ENCODE results near the gene RPUSD4.

RPUSD4 gene

DNA sequence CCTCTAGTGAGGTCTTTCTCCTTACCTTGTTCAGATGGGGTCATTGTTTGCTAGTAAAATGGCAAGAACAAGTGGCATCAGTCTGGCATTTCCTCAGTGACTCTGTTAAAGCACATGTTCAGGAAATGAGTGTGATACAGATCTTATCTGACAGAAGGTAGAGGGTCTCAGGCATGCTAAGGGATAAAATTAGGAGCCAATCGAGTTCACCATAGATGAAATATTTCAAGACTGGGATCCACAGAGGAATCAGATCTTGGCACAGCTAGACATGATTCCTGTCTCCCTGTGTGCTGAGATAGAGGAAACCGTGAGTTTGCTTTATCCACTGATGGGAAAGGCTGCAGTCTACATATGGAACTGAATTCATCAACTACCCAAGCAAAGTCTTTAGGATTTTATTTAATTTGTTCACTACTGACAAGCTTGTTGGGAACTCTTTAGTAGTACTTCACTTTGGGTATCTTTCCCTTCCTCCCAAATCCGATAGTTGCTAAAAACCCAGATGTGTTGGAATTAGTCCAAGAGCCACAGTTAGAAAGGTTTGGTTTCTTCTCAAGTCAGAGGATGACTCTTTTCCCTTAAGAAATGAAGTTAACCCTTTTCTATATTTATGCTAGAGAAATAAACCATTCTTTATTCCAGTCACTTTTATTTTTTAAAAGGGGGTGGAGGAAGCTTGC, 18.5 kb upstream of the RPUSD4 start:
- Histone ChIP-seq H3K4me3 (ENCODE audit: low read depth, low read length) (no peak overlapping the region), H3K36me3 (replicated peaks) (no peaks in the 10 kb centered on the region), H3K27ac (no peak overlapping the region), H3K27me3 (replicated peaks) (no peaks in the 10 kb centered on the region)
- TF ChIP-seq CTCF (IDR thresholded peaks at IDR 0.05; ENCODE audit: low read depth, low read length, missing control alignments): no peak
- in situ Hi-C loops (cut with HindIII; ENCODE audit: low pct_ligation_motif_present, low sequenced_read_pairs): no loop called here
- no peak for DNase-seq

DNA sequence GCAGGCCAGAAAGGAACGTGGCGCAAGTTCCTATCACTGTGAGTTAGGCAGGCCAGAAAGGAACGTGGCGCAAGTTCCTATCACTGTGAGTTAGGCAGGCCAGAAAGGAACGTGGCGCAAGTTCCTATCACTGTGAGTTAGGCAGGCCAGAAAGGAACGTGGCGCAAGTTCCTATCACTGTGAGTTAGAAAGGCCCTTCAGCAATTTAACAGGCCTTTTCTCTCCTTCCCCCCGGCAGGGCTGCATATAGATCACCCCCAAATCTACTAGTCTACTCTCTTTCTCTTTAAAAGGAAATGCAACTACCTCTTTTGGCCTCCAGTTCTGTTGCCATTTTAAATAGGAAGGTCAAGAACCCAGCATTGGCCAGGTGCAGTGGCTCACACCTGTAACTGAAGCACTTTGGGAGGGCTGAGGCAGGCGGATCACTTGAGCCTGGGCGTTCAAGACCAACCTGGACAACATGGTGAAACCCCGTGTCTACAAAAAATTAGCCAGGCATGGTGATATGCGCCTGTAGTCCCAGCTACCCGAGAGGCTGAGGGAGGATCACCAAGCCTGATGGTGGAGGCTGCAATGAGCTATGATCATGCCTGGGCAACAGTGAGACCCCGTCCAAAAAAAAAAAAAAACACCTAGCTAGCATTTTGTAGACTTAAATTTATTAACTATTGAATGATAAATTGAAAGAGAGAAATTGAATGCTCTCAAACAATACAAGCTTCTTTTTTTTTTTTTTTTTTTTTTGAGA, 15.1 kb upstream of the RPUSD4 start:
- no peak overlapping the region for H3K27ac ChIP-seq
- DNase-seq: no peak
- in situ Hi-C loops (cut with HindIII; ENCODE audit: low pct_ligation_motif_present, low sequenced_read_pairs): no loop called here
- TF ChIP-seq CTCF (IDR thresholded peaks at IDR 0.05; ENCODE audit: low read depth, low read length, missing control alignments): no peak
- H3K4me3 ChIP-seq (ENCODE audit: low read depth, low read length): no peak overlapping the region
- no peaks in the 10 kb centered on the region for H3K36me3 ChIP-seq (replicated peaks)
- H3K27me3 ChIP-seq (replicated peaks): no peaks in the 10 kb centered on the region

GRCh38 chr11:126225295-126225665, 13.8 kb upstream of the RPUSD4 start:
- Histone ChIP-seq H3K27ac (no peak overlapping the region), H3K27me3 (replicated peaks) (no peaks in the 10 kb centered on the region), H3K36me3 (replicated peaks) (no peaks in the 10 kb centered on the region), H3K4me3 (ENCODE audit: low read depth, low read length) (no peak overlapping the region)
- in situ Hi-C loops (cut with HindIII; ENCODE audit: low pct_ligation_motif_present, low sequenced_read_pairs): no loop called here
- no peak for DNase-seq
- TF ChIP-seq CTCF (IDR thresholded peaks at IDR 0.05; ENCODE audit: low read depth, low read length, missing control alignments): no peak

GRCh38 chr11:126224647-126225294, 13.3 kb upstream of the RPUSD4 start:
- in situ Hi-C loops (cut with HindIII; ENCODE audit: low pct_ligation_motif_present, low sequenced_read_pairs): no loop called here
- Histone ChIP-seq H3K27me3 (replicated peaks) (no peaks in the 10 kb centered on the region), H3K27ac (no peak overlapping the region), H3K4me3 (ENCODE audit: low read depth, low read length) (no peak overlapping the region), H3K36me3 (replicated peaks) (no peaks in the 10 kb centered on the region)
- TF ChIP-seq CTCF (IDR thresholded peaks at IDR 0.05; ENCODE audit: low read depth, low read length, missing control alignments): no peak
- no peak for DNase-seq

GRCh38 chr11:126219547-126219946, 8.1 kb upstream of the RPUSD4 start:
- no peak for DNase-seq
- in situ Hi-C loops (cut with HindIII; ENCODE audit: low pct_ligation_motif_present, low sequenced_read_pairs): no loop called here
- Histone ChIP-seq H3K27me3 (replicated peaks) (no peaks in the 10 kb centered on the region), H3K27ac (no peak overlapping the region), H3K36me3 (replicated peaks) (no peaks in the 10 kb centered on the region), H3K4me3 (ENCODE audit: low read depth, low read length) (no peak overlapping the region)
- no peak for TF ChIP-seq CTCF (IDR thresholded peaks at IDR 0.05; ENCODE audit: low read depth, low read length, missing control alignments)
